ENCODE measurements around the gene COX20. TPM values are rescaled to one million over a fixed set of nuclear protein-coding genes. Genes with fewer than 3 reads are reported as not detected.

Gene COX20
- total RNA-seq, 1 experiment from 2014 or later = 38.0 TPM

GRCh38 chr1:244869950-244870349 is 34.5 kb downstream of the COX20 start:
- H3K27ac Mint-ChIP-seq = no peak overlapping the region
- H3K9me3 ChIP-seq (ENCODE audit: control insufficient read depth, low read depth, low read length) = no peaks in the 10 kb centered on the region

More at GRCh38 chr1:244869950-244870349, 34.5 kb downstream of the COX20 start:
- Histone ChIP-seq H3K23ac (ENCODE audit: insufficient read length, low read depth, low read length) (no peak overlapping the region), H2BK120ac (ENCODE audit: low read depth, low read length, poor library complexity, severe bottlenecking) (no peak overlapping the region), H3K79me2 (ENCODE audit: insufficient read depth, low read length) (no peaks in the 10 kb centered on the region), H3T11ph (ENCODE audit: low read length) (no peak overlapping the region), H3K79me1 (ENCODE audit: insufficient read depth, low read depth, low read length, poor library complexity, severe bottlenecking) (no peaks in the 10 kb centered on the region), H2BK20ac (ENCODE audit: low read depth, low read length, poor library complexity, severe bottlenecking) (no peak overlapping the region), H4K8ac (replicated peaks; ENCODE audit: insufficient read length, low read depth, low read length) (no peak overlapping the region), H3K18ac (ENCODE audit: insufficient read length, low read depth, low read length) (no peak overlapping the region), H3K4ac (ENCODE audit: low read depth, low read length) (no peak overlapping the region), H3K4me2 (ENCODE audit: insufficient read depth, insufficient read length, low read length) (no peak overlapping the region), H2BK12ac (ENCODE audit: insufficient read length, low read depth, low read length) (no peak overlapping the region), H3K23me2 (ENCODE audit: insufficient read length, low read depth, low read length, poor library complexity, severe bottlenecking) (peaks cover 3% of the 10 kb centered on the region), H4K20me1 (ENCODE audit: control insufficient read depth, insufficient read depth, insufficient read length) (no peaks in the 10 kb centered on the region), H3K14ac (ENCODE audit: insufficient read depth, low read length) (no peak overlapping the region), H3K56ac (ENCODE audit: insufficient read length, low read depth, low read length) (no peak overlapping the region), H3K27ac (ENCODE audit: insufficient read length, low read depth, low read length) (no peak overlapping the region), H3K4me1 (ENCODE audit: insufficient read depth, low read length) (peaks cover 2% of the 10 kb centered on the region; the same call in 1 of the 2 replicates), H2AK5ac (ENCODE audit: insufficient read length, low read length) (no peak overlapping the region), H3K9ac (ENCODE audit: extremely low read depth, insufficient read length, low read length) (no peak overlapping the region), H2BK5ac (ENCODE audit: insufficient read length, low read length) (no peak overlapping the region), H4K5ac (ENCODE audit: insufficient read length, low read depth, low read length) (no peak overlapping the region), H2BK15ac (ENCODE audit: low read depth, low read length) (no peak overlapping the region), H3K27me3 (ENCODE audit: insufficient read depth, low read length) (no peaks in the 10 kb centered on the region), H2AFZ (ENCODE audit: low read length) (no peak overlapping the region), H4K91ac (ENCODE audit: insufficient read length, low read depth, low read length) (no peak overlapping the region)
- DNase-seq = no peak
- TF ChIP-seq, protein P1, sequence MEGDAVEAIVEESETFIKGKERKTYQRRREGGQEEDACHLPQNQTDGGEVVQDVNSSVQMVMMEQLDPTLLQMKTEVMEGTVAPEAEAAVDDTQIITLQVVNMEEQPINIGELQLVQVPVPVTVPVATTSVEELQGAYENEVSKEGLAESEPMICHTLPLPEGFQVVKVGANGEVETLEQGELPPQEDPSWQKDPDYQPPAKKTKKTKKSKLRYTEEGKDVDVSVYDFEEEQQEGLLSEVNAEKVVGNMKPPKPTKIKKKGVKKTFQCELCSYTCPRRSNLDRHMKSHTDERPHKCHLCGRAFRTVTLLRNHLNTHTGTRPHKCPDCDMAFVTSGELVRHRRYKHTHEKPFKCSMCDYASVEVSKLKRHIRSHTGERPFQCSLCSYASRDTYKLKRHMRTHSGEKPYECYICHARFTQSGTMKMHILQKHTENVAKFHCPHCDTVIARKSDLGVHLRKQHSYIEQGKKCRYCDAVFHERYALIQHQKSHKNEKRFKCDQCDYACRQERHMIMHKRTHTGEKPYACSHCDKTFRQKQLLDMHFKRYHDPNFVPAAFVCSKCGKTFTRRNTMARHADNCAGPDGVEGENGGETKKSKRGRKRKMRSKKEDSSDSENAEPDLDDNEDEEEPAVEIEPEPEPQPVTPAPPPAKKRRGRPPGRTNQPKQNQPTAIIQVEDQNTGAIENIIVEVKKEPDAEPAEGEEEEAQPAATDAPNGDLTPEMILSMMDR (conservative IDR thresholded peaks at IDR 0.05) = no peak
- no peaks in the 10 kb centered on the region for H3K36me3 Mint-ChIP-seq (ENCODE audit: insufficient read depth in 1 of 3, low read depth in 3 of 3)
- H3K27me3 Mint-ChIP-seq (ENCODE audit: low read depth) = no peaks in the 10 kb centered on the region
- no peak overlapping the region for H3K4me3 Mint-ChIP-seq
- H3K4me1 Mint-ChIP-seq = peaks cover 13 to 19% of the 10 kb centered on the region in 2 experiments
- no peaks in the 10 kb centered on the region for H3K9me3 Mint-ChIP-seq
- no CpG with 5 or more reads among the region's 4 CpGs for WGBS (ENCODE audit: extremely low coverage, insufficient read length, low lambda C conversion rate)

All from H9 (cell line).